IPS-15b (cell line): ENCODE results near the gene DLX4.
A peak's percentile ranks its signal among the peaks of the same experiment; 100 is the strongest.

Experiments used
- H3K27me3 ChIP-seq: one replicate; pipeline ENCODE4 v1.6.1; 2013; ENCODE audit warnings: low read length; ENCODE audit not compliant: control insufficient read depth, insufficient read depth
- H3K36me3 ChIP-seq: one replicate; pipeline ENCODE4 v1.6.1; 2013; ENCODE audit warnings: low read length; ENCODE audit not compliant: control insufficient read depth, insufficient read depth
- H3K4me1 ChIP-seq: one replicate; pipeline ENCODE4 v1.6.1; 2013; ENCODE audit warnings: mild to moderate bottlenecking, low read length; ENCODE audit not compliant: control insufficient read depth, insufficient read depth
- H3K4me3 ChIP-seq: one replicate; pipeline ENCODE4 v1.5.1; 2013; ENCODE audit warnings: low read depth, low read length
- H3K9ac ChIP-seq: one replicate; pipeline ENCODE4 v1.6.1; 2013; ENCODE audit warnings: low read depth, mild to moderate bottlenecking, low read length
- H3K9me3 ChIP-seq: one replicate; pipeline ENCODE4 v1.6.1; 2013; ENCODE audit warnings: mild to moderate bottlenecking, low read length; ENCODE audit not compliant: control insufficient read depth, insufficient read depth

The DLX4 gene

DNA sequence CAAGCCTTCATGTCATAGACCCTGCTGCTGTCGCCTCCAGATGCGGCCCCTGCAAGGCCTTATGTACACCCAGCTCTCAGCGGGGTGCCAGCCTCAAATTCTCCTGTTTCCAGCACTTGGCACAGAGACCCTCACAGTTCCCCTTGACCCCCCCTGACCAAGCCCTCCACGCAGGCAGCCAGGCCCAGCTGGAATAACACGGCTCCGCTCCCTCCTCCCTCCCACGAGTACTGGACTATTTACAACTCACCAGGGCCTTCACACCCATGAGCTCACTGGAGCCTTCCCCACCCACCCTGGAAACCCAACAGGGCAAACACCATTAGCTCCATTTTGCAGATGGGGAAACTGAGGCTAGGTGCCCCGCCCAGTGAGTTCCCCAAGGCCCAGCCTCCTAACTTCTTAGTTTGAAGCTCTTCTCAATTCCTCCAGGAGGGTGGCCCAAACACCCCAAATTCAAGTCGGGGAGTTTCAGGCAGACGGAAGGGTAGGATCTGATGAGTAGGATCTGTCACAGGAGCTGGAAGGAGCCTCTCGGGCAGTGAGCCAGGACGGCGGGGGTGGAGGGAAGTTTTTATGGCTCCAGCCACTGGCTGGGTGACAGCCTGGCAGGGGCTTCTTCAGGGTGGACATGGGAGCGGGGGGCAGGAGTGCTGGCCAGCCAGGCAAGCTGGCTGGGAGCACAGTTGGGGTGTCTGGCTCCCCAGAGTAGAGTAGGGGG, 17.5 kb upstream of the DLX4 start:
- Histone ChIP-seq H3K36me3 (no peaks in the 10 kb centered on the region), H3K4me1 (peaks cover 5% of the 10 kb centered on the region), H3K27me3 (peaks cover 16% of the 10 kb centered on the region), H3K9me3 (no peaks in the 10 kb centered on the region), H3K9ac (no peak overlapping the region), H3K4me3 (no peak overlapping the region)

DNA sequence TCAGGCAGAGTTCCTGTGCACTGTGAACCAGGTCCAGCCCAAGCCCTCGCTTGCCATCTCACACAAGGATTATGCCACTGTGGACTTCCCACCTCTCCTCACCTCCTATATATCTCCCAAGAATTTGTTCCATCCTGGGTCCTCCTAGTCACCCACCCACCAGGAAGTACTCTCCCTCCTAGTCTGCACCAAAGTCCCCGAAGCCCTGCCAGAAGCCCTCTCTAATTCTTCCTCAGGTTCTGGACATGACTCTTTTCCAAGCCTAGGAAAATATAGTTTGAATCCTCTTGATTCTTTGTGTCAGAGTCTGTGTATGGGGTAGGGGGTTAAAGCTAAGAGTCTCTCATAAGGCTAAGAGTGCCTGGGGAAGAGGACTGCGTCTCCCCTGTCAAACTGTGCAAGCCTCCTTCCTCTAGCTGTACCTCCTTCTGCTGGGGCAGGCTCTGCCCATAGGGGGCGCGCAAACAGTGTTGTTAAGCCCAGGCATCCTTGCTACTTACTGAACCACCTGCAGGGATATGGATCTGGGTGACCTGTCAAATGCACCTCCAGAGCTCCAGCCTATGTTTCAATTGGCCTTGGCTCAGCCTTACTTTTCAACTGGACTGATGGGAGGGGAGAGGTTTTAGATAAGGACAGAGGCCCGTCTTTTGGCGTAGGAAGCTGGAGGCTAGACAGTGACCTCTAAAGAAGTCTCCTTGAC, 16.6 kb upstream of the DLX4 start:
- Histone ChIP-seq H3K36me3 (no peaks in the 10 kb centered on the region), H3K4me1 (peaks cover 5% of the 10 kb centered on the region), H3K27me3 (peaks cover 16% of the 10 kb centered on the region)

DNA sequence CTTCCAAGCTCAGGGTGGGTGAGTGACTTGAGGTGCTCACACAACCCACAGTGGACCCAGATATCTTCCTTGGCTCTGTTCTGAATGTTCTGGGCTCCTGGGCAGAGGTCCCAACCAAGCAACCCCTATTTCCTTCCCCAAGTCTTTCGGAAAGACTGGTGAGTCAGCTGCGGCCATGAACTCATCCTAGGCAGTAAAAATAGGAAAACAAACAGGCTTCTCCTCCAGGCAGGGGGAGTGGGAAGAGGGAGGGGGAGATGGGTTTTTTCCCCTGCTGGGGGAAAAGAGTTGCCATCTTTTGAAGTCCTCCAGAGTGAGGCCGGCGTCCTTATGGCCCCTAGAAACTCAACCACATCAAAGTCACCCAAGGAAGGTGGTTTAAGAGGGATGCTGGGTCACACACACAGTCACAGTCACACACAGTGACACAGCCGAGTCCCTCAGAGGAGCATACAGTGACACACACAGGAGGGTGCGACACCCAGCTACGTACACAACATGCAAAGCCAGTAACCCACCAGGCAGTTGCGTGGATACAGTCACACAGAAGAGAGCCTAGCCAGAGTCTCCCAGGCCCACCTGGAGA, 16.0 kb upstream of the DLX4 start:
- no peak overlapping the region for H3K4me3 ChIP-seq
- H3K36me3 ChIP-seq = no peaks in the 10 kb centered on the region
- no peaks in the 10 kb centered on the region for H3K9me3 ChIP-seq
- peaks cover 5% of the 10 kb centered on the region for H3K4me1 ChIP-seq
- H3K9ac ChIP-seq = no peak overlapping the region
- peaks cover 16% of the 10 kb centered on the region for H3K27me3 ChIP-seq

More for the DNA sequence above, 16.6 kb upstream of the DLX4 start:
- Histone ChIP-seq H3K9me3 (no peaks in the 10 kb centered on the region), H3K9ac (no peak overlapping the region), H3K4me3 (no peak overlapping the region)

DNA sequence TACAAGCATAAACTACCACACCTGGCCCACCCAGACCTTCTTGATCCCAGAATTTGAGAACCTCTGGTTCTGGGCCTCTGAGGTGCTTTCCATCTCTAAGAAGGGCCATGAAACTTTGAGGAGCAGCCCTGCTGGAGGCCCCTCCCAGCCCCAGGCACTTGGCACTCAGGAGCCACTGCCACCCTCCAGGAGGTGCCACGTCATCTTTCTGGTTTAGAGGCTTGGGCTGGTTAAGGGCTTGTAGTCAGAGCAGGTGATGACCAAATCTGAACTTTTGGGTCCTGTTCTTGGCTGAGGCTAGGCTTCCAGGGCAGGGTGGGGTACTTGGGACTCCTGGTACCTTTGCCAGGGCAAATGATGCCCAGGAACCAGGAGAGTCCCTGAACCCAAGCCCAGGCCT, 13.8 kb upstream of the DLX4 start:
- Histone ChIP-seq H3K9ac (no peak overlapping the region), H3K27me3 (peaks cover 18% of the 10 kb centered on the region), H3K4me3 (no peak overlapping the region), H3K4me1 (peaks cover 7% of the 10 kb centered on the region), H3K9me3 (no peaks in the 10 kb centered on the region), H3K36me3 (no peaks in the 10 kb centered on the region)

DNA sequence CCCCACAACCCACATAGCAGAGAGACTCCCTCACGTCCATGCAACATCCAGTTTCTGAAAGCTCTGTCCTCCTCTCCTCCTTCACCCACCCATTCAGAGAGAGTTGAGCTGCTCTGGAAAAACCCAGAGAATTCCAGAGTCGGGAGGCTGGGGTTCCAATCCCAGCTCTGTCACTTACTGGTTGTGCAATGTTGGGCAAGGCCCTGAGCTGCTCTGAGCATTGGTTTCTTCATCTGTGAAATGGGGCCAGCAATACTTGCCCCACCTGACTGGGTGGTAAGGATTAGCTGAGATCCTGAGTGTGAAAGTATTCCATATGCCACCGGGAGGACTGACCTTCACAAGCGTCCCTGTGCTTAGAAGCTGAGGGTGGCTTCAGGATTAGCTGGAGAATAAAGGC, 12.2 kb upstream of the DLX4 start:
- no peak overlapping the region for H3K4me3 ChIP-seq
- no peak overlapping the region for H3K9ac ChIP-seq
- H3K9me3 ChIP-seq = no peaks in the 10 kb centered on the region
- H3K4me1 ChIP-seq = peaks cover 7% of the 10 kb centered on the region
- H3K27me3 ChIP-seq = peaks cover 27% of the 10 kb centered on the region
- H3K36me3 ChIP-seq = no peaks in the 10 kb centered on the region

DNA sequence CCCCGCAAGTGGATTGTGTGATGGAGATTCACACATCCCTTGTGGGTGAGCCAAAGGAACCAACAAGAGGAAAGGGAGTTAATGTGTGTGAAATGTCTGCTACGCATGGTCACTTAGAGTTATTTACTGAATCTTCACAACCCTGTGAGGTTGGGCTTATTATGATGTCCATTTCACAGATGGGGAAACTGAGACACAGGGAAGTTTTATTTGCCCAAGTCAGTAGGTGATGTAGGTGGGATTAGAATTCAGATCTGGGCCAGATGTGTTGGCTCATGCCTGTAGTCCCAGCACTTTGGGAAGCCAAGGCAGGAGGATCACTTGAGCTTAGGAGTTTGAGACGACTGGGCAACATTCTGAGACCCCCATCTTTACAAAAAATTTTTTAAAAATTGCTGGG, 11.6 kb upstream of the DLX4 start:
- no peaks in the 10 kb centered on the region for H3K36me3 ChIP-seq
- H3K27me3 ChIP-seq = peaks cover 29% of the 10 kb centered on the region
- H3K4me1 ChIP-seq = peaks cover 8% of the 10 kb centered on the region
- H3K9ac ChIP-seq = no peak overlapping the region
- H3K9me3 ChIP-seq = no peaks in the 10 kb centered on the region
- no peak overlapping the region for H3K4me3 ChIP-seq

DNA sequence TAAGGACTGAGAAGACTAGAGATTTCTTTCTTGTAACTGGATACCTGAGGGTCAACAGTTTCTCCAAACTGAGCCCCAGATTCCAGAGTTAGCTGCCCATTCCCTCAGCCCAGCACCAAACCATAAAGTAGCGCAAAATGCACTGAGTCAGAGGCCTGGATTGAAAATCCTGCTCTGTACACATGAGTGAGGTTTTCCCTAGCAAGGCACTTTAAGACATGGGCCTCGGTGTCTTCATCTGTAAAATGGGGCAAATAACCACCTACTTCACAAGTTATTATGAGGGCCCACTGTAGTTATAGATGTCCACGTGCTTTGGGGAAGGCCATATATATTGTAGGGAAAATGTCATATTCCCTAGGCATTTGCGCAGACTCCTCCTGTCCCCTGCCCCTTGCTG, 10.3 kb upstream of the DLX4 start:
- Histone ChIP-seq H3K4me3 (no peak overlapping the region), H3K9me3 (no peaks in the 10 kb centered on the region), H3K36me3 (no peaks in the 10 kb centered on the region), H3K4me1 (peaks cover 17% of the 10 kb centered on the region), H3K9ac (no peak overlapping the region), H3K27me3 (peaks cover 37% of the 10 kb centered on the region)

DNA sequence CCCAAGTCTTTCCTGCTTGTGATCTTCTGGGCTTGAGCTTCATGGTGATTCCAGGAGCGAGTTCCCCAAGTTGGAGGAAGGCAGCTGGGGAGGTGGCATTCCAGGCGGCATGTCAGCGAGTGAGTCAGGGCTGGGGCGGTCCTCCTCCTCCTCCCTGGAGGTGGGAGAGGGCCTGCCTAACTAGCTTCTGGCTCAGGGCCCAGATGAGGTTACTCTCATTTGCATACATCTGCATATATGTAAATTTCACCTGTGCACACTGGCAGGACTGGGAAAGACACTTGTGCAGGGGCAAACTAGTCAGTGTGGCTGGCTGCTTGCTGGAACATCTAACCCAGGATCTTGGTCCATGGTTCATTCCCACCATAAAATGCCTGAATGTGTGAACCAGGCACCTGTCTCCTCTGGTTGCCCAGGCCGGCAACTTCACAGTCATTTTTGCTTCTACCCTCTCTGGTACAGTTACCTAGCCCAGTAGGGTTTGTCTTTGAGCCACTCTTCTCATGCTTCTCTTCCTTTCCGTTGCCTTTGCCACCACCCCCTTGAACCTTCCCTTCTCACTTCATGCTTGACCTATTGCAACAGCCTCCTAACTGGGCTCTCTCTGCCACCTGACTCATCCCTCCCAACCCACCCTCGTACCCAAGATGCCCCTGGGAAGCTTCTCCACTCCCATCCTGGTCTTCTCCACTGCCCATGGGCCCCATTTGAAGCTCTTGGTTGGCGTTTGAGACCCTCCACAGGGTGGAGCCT, 9.6 kb upstream of the DLX4 start:
- peaks cover 13% of the 10 kb centered on the region for H3K4me1 ChIP-seq
- no peaks in the 10 kb centered on the region for H3K9me3 ChIP-seq
- H3K27me3 ChIP-seq = peaks cover 41% of the 10 kb centered on the region
- H3K9ac ChIP-seq = no peak overlapping the region
- no peak overlapping the region for H3K4me3 ChIP-seq
- H3K36me3 ChIP-seq = no peaks in the 10 kb centered on the region

DNA sequence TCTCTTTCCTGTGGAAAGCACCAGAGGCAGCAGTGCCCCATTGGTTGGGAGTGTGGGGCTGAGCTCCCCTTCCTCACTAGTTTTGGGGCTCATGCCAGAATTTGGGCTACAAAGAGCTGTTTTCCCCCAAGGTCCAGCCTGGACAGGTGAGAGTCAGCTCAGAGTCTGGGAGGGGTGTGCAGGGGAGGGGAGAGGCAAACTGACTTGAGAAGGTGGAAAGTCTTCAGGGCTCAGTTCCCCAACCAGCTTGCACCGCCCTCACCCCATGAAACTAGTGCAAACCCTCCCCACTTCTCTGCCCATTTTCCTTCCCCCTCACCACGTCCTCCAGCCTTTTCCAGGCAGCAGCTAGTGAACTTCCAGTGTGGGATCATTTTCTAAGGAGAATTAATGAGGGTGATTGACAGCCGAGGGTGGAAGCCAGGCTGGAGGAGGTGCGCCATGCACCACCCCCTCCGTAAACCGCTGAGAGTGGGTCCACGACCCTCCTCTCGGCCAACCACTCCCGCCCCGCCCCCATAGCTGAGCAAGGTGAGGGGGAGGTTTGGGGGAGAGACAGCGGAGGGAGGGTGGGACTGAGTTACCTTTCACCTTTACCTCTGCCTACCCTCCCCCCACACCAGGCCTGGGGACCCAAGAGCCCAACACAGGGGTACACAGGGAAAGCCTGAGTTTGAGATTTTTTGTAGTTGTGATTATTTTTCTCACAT, 6.2 kb upstream of the DLX4 start:
- Histone ChIP-seq H3K4me3 (peak overlapping the region; percentile 58), H3K9me3 (no peaks in the 10 kb centered on the region), H3K4me1 (peaks cover 14% of the 10 kb centered on the region), H3K9ac (no peak overlapping the region), H3K36me3 (no peaks in the 10 kb centered on the region), H3K27me3 (peaks cover 75% of the 10 kb centered on the region)

DNA sequence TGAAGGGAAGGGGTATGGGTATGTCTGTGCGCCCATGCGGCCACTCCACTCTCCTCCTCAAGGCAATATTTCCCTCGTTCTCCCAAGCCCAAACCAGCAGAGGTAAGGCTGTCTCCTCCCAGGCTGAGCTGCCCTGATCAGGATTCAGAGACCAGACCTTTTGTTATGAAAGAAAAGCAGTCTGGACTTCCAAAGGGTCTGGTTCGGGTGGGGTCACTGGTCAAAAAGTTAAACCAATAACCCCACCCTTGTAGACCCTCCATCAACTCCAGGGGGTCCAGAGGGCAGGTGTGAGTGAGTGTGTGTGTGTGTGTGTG, 5.7 kb upstream of the DLX4 start:
- Histone ChIP-seq H3K9me3 (no peaks in the 10 kb centered on the region), H3K9ac (no peak overlapping the region), H3K27me3 (peaks cover 80% of the 10 kb centered on the region), H3K4me1 (peaks cover 18% of the 10 kb centered on the region), H3K36me3 (no peaks in the 10 kb centered on the region), H3K4me3 (peak overlapping the region; percentile 58)

DNA sequence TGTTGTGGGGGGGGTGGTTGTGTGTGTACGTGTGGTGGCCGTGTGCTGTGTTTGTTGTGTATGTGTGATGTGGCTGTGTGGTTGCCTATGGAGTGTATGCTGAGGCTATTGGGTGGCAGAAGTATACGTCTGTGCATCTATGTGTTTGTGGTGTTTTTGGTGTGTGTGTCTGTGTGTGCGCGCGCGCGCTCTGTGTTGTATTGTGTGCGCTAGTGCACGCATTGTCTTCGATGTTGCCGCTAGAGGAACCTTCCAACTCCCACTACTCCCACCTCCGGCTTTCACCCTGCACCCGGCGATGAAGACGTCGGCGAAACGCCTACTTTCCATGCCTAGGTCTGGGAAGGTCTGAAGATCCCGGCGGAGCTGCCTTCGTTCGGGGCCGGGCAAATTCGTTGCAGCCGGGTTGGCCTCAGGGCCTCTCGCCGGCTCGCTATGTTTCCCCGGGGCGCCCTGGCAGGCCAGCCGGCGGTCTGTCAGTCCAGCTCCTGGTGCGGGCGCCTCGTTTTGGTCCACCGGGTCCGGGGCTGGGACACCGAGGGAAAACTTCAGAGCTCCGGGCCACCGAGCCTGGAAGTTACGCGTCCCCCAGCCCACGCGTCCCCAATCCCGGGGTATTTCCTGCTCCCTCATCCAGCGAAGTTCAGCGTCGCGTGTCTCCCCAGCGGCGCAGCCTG, 5.2 kb upstream of the DLX4 start:
- Histone ChIP-seq H3K9me3 (no peaks in the 10 kb centered on the region), H3K4me3 (peak overlapping the region; percentile 58), H3K36me3 (no peaks in the 10 kb centered on the region), H3K27me3 (peaks cover 82% of the 10 kb centered on the region), H3K4me1 (peaks cover 18% of the 10 kb centered on the region), H3K9ac (no peak overlapping the region)
